Measurements from ENCODE around the gene DHX34. TPM values are rescaled to one million over a fixed set of nuclear protein-coding genes. Genes with fewer than 3 reads are reported as not detected.
"Not testable (repeated sequence)": the region's sequence is repeated elsewhere in the genome, so short reads cannot be mapped to it uniquely, and the experiment has no call there.

The DHX34 gene
- total RNA-seq, 2 donors from 2014 or later: 17.7 to 43.9 TPM

DNA sequence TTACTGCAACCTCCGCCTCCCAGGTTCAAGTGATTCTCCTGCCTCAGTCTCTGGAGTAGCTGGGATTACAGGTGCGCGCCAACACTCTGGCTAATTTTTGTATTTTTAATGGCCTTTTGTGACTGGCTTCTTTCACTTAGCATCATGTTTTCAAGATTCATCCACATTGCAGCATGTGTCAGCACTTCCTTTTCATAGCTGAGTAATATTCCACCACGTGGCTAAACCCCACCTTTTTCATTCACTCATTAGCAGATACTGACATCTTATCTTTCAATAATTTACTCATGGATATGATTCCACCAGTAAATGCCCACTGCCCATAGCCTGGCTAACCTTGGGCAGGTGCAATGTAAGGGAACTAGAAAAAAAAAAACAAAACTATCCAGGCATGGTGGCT is 32.6 kb upstream of the DHX34 start:
- no peaks in the 10 kb centered on the region for H3K36me3 Mint-ChIP-seq
- H3K4me1 Mint-ChIP-seq (ENCODE audit: low read depth in 2 of 2): peaks cover 10 to 16% of the 10 kb centered on the region in 2 donors
- DNase-seq (ENCODE audit: low spot score) (no peak), ATAC-seq (no peak)
- H3K27ac Mint-ChIP-seq: peak overlapping the region in 1 of 2 donors; percentile 12
- peaks cover 15 to 18% of the 10 kb centered on the region in 2 donors for H3K27me3 Mint-ChIP-seq
- no peaks in the 10 kb centered on the region for H3K9me3 Mint-ChIP-seq
- H3K4me3 Mint-ChIP-seq: peak overlapping the region; percentile 0

DNA sequence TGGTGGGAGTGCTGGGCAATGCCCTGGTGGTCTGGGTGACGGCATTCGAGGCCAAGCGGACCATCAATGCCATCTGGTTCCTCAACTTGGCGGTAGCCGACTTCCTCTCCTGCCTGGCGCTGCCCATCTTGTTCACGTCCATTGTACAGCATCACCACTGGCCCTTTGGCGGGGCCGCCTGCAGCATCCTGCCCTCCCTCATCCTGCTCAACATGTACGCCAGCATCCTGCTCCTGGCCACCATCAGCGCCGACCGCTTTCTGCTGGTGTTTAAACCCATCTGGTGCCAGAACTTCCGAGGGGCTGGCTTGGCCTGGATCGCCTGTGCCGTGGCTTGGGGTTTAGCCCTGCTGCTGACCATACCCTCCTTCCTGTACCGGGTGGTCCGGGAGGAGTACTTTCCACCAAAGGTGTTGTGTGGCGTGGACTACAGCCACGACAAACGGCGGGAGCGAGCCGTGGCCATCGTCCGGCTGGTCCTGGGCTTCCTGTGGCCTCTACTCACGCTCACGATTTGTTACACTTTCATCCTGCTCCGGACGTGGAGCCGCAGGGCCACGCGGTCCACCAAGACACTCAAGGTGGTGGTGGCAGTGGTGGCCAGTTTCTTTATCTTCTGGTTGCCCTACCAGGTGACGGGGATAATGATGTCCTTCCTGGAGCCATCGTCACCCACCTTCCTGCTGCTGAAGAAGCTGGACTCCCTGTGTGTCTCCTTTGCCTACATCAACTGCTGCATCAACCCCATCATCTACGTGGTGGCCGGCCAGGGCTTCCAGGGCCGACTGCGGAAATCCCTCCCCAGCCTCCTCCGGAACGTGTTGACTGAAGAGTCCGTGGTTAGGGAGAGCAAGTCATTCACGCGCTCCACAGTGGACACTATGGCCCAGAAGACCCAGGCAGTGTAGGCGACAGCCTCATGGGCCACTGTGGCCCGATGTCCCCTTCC is 28.9 kb upstream of the DHX34 start:
- Mint-ChIP-seq H3K4me1 (ENCODE audit: low read depth in 2 of 2) (peaks cover 11 to 13% of the 10 kb centered on the region in 2 donors), H3K36me3 (no peaks in the 10 kb centered on the region), H3K27me3 (peaks cover 20 to 23% of the 10 kb centered on the region in 2 donors), H3K4me3 (no peak overlapping the region), H3K9me3 (no peaks in the 10 kb centered on the region), H3K27ac (no peak overlapping the region)
- DNase-seq (ENCODE audit: low spot score) (no peak), ATAC-seq (no peak)

DNA sequence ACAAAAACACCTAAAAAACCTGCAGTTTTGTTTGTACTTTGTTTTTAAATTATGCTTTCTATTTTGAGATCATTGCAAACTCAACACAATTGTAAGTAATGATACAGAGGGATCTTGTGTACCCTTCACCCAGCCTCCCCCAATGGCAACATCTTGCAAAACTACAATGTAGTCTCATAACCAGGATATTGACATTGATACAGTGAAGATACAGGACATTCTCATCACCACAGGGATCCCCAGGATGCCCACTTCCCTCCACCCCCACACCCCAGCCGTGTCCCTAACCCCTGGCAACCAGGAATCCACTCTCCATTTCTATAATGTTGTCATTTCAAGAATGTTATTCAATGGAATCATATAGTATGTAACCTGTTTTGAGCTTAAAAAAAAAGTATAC is 27.5 kb upstream of the DHX34 start:
- Mint-ChIP-seq H3K27me3 (peaks cover 7 to 20% of the 10 kb centered on the region in 2 donors), H3K9me3 (no peaks in the 10 kb centered on the region), H3K36me3 (no peaks in the 10 kb centered on the region), H3K4me3 (no peak overlapping the region), H3K4me1 (ENCODE audit: low read depth in 2 of 2) (peaks cover 0 to 4% of the 10 kb centered on the region in 2 donors), H3K27ac (no peak overlapping the region)
- DNase-seq (ENCODE audit: low spot score): no peak
- ATAC-seq: no peak

DNA sequence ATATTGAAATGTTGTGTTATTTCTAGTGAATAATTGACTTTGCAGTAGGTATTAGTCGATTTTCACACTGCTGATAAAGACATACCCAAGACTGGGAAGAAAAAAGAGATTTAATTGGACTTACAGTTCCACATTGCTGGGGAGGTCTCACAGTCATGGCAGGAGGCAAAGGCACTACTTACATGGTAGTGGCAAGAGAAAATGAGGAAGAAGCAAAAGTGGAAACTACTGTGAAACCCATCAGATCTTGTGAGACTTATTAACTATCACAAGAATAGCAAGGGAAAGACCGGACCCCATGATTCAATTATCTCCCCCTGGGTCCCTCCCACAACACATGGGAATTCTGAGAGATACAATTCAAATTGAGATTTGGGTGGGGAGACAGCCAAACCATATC is 27.1 kb upstream of the DHX34 start:
- Mint-ChIP-seq H3K27me3 (peaks cover 7 to 20% of the 10 kb centered on the region in 2 donors), H3K36me3 (no peaks in the 10 kb centered on the region), H3K27ac (no peak overlapping the region), H3K9me3 (no peaks in the 10 kb centered on the region), H3K4me1 (ENCODE audit: low read depth in 2 of 2) (peaks cover 0 to 4% of the 10 kb centered on the region in 2 donors), H3K4me3 (no peak overlapping the region)
- DNase-seq (ENCODE audit: low spot score) (no peak), ATAC-seq (no peak)

DNA sequence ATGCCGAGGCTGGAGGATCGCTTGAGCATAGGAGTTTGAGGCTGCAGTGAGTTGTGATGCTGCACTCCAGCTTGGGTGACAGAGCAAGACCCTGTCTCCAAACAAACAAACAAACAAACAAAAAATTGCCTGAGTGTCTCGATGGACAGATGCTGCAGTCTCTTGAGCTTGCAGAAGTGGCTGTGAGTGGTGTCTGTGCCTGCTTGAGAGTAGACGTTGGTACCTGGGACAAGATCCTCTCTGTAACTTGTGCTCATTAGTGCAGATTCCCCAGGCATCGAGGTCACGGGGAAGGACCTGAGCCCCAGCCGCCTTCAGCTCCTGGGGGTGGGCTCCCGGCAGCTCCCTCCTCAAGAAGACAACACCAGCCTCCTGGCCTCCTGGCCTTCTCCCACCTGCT is 25.7 kb upstream of the DHX34 start:
- no peaks in the 10 kb centered on the region for H3K36me3 Mint-ChIP-seq
- H3K27me3 Mint-ChIP-seq: peaks cover 7 to 22% of the 10 kb centered on the region in 2 donors
- peaks cover 0 to 4% of the 10 kb centered on the region in 2 donors for H3K4me1 Mint-ChIP-seq (ENCODE audit: low read depth in 2 of 2)
- DNase-seq (ENCODE audit: low spot score) (no peak), ATAC-seq (no peak)
- no peak overlapping the region for H3K27ac Mint-ChIP-seq
- H3K9me3 Mint-ChIP-seq: no peaks in the 10 kb centered on the region
- H3K4me3 Mint-ChIP-seq: no peak overlapping the region

DNA sequence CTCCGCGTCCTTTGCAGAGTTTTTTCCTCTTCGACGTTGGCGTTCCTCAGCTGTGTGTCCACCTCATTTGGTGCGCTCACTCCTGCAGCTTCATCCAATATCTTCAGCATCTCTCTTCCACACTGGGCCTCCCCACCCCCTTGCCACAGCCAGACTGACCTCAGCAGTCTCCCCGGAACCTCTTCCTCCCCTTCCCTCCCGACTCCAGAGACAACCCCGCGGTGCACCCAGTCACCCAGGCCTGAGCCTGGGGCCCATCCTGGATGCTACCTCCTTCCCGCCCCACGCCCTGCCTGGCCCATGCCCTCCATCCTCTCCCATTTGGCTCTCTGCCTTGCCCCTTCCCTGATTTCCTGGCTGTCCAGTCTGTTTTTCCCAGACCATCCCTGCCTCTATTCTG is 25.2 kb upstream of the DHX34 start:
- peaks cover 0 to 4% of the 10 kb centered on the region in 2 donors for H3K4me1 Mint-ChIP-seq (ENCODE audit: low read depth in 2 of 2)
- no peaks in the 10 kb centered on the region for H3K36me3 Mint-ChIP-seq
- H3K27ac Mint-ChIP-seq: no peak overlapping the region
- DNase-seq (ENCODE audit: low spot score) (no peak), ATAC-seq (no peak)
- no peaks in the 10 kb centered on the region for H3K9me3 Mint-ChIP-seq
- H3K4me3 Mint-ChIP-seq: no peak overlapping the region
- H3K27me3 Mint-ChIP-seq: peaks cover 7 to 22% of the 10 kb centered on the region in 2 donors

DNA sequence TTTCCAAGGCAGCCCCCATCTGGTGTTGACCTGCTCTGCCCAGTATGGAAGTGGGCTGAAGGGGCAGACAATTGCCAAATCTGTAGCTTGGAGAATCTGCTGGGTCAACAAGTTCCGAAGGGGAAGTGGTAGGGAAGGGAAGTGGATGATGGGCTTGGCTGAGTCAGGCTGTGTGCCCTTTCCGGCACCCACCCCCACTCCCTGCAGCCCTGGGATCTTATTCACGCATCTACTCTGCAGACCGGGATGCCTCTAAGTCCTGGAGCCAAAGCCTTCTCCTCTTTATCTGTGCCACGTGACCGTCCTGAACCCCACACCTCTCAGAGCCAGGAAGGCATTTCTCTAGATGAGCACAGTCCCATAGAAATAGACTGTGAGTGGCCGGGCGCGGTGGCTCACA is 24.6 kb upstream of the DHX34 start:
- Mint-ChIP-seq H3K4me1 (ENCODE audit: low read depth in 2 of 2) (peaks cover 0 to 4% of the 10 kb centered on the region in 2 donors), H3K4me3 (no peak overlapping the region), H3K27ac (no peak overlapping the region), H3K27me3 (peaks cover 7 to 22% of the 10 kb centered on the region in 2 donors), H3K36me3 (no peaks in the 10 kb centered on the region), H3K9me3 (no peaks in the 10 kb centered on the region)
- DNase-seq (ENCODE audit: low spot score) (no peak), ATAC-seq (no peak)

DNA sequence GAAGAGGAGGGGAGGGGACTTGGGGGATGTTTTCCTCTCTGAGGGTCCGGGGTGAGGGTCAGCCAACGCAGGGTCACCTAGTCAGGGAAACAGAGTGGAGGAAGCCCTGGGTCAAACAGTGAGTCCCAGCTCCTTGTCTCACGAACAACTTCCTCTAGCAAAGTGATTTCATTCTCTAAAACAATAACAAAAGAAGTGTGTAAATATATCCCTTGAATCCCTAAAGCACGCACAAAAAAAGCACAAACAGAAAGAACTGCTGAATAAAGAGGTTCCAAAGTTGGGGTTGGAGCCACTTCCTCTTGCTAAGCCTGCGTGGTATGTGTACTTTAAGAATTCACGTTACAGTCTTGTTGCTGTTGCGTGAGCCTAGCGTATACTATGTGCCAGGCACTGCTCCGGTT is 18.6 kb upstream of the DHX34 start:
- Mint-ChIP-seq H3K4me1 (ENCODE audit: low read depth in 2 of 2) (peaks cover 0 to 3% of the 10 kb centered on the region in 2 donors), H3K27ac (no peak overlapping the region), H3K9me3 (no peaks in the 10 kb centered on the region), H3K4me3 (no peak overlapping the region), H3K36me3 (no peaks in the 10 kb centered on the region), H3K27me3 (peaks cover 0 to 4% of the 10 kb centered on the region in 2 donors)
- DNase-seq (ENCODE audit: low spot score) (no peak), ATAC-seq (no peak)

DNA sequence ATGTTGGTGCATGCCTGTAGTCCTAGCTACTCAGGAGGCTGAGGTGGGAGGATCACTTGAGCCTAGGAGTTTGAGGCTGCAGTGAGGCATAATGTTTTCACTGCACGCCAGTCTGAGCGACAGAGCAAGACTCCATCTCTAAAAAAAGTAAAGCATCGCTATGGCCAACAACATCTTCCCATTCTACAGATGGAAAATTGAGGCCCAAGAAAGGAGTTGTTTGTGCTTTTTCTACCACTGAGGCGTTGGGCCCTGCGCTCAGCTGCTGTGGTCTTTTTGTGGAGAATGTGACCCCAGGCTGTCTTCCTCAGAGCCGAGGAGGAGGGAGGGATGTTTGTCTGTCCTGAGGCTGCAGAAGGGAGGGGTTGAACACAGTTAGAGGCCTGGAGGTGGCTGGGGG is 17.6 kb upstream of the DHX34 start:
- Mint-ChIP-seq H3K9me3 (no peaks in the 10 kb centered on the region), H3K4me1 (ENCODE audit: low read depth in 2 of 2) (peaks cover 4 to 9% of the 10 kb centered on the region in 2 donors), H3K36me3 (no peaks in the 10 kb centered on the region), H3K4me3 (no peak overlapping the region), H3K27me3 (peaks cover 0 to 4% of the 10 kb centered on the region in 2 donors), H3K27ac (no peak overlapping the region)
- ATAC-seq (no peak), DNase-seq (ENCODE audit: low spot score) (peak; percentile 20)

DNA sequence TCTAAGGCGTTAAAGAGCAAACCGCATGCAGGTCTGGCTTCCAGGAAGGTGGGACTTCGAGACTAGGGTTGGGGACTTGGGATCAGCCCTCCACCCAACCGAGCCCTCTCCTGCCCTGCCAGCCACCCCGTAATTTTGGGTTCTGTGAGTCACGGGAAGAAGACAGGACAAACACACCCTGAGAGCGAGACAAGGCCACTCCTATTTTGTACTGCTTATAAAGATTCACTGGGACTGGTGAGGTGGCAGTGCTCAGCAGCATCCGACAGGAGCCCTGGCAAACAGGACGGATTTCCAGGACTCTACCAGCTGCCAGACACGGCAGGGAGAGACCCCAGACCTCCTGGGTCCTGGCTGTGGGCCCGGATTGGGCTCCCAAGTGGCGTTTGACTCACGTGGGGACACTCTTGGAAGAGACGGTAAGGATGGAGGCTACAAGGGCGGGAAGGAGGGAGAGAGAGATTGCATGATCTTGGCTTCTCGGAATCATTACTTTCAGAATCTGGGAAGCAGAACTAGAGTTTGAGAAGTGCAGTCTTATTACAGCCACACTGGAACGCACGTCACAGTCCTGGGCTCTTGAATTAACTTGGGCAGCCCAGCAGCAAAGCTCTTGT is 17.1 kb upstream of the DHX34 start, which contains the start of gene C5AR2:
C5AR2 (plus strand) TSS at position 245 of the 617 bp plus-strand sequence. CDS start 8,625 bp downstream, outside the sequence.
- no peaks in the 10 kb centered on the region for H3K9me3 Mint-ChIP-seq
- ATAC-seq (no peak), DNase-seq (ENCODE audit: low spot score) (peak; percentile 60)
- H3K27me3 Mint-ChIP-seq: peaks cover 0 to 4% of the 10 kb centered on the region in 2 donors
- no peak within 1 kb of the TSS for H3K27ac Mint-ChIP-seq
- no peak within 1 kb of the TSS for H3K4me3 Mint-ChIP-seq
- peaks cover 9 to 13% of the 10 kb centered on the region in 2 donors for H3K4me1 Mint-ChIP-seq (ENCODE audit: low read depth in 2 of 2)
- H3K36me3 Mint-ChIP-seq: no peaks in the 10 kb centered on the region

DNA sequence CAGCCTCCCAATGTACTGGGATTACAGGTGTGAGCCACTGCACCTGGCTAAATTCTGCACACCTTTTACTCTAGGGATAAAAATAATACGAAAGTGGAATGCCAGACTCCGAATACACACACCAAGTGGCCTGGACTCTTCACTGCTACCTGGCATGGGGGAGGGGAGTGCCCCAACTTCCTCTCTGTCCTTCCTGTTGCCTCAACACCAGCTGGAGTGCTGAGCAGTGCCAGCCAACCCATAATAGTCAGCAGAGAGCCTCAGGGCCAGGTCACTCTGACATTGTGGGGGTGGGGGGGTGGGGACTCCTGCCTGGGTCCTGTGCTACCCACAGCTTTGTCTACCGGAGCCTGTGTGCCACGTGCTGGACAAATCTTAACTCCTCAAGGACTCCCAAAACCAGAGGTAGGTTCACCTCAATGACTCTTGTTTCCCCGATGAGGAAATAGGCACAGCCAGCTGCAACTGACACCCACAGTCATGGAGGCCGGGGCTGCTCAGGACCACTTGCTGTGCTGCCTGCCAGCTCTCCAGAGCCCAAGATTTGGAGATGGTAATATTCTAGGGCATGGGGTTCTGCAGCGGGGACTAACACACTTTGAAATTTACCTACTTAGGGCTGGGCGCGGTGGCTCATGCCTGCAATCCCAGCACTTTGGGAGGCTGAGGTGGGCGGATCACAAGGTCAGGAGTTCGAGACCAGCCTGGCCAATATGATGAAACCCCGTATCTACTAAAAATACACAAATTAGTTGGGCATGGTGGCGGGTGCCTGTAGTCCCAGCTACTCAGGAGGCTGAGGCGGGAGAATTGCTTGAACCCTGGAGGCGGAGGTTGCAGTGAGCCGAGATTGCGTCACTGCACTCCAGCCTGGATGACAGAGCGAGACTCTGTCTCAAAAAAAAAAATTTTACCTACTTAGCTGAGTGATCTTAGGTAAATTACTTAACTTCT is 12.1 kb upstream of the DHX34 start:
- peak; percentile 68 to 77 for ATAC-seq
- DNase-seq (ENCODE audit: low spot score): not testable (repeated sequence)

DNA sequence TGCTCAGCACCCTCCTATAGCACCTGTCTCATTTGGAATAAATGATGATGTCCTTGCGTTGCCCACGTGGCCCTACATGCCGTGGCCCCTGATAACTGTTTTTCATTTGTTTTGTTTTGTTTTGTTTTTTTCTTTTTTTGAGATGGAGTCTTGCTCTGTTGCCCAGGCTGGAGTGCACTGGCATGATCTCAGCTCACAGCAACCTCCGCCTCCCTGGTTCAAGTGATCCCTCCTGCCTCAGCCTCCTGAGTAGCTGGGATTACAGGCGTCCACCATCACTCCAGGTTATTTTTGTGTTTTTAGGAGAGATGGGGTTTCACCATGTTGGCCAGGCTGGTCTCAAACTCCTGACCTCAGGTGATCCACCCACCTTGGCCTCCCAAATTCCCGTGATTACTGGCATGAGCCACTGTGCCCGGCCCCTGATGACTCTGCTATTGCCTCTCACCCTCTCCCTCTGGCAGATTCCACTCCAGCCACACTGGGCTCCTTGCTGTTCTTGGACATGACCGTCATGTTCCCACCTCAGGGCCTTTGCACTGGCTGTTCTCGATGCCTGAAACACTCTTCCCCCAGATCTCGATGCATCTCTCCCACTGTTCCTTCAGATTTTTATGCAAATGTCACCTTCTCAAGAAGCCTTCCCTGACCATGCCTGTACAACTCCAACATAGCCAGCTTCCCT is 9.8 kb upstream of the DHX34 start:
- peak overlapping the region in 1 of 2 donors; percentile 7 for H3K27ac Mint-ChIP-seq
- H3K36me3 Mint-ChIP-seq: no peaks in the 10 kb centered on the region
- no peaks in the 10 kb centered on the region for H3K27me3 Mint-ChIP-seq
- no peaks in the 10 kb centered on the region for H3K9me3 Mint-ChIP-seq
- H3K4me3 Mint-ChIP-seq: no peak overlapping the region
- H3K4me1 Mint-ChIP-seq (ENCODE audit: low read depth in 2 of 2): peaks cover 9 to 19% of the 10 kb centered on the region in 2 donors
- DNase-seq (ENCODE audit: low spot score): no peak
- ATAC-seq: no peak

More for the DNA sequence above, 12.1 kb upstream of the DHX34 start:
- Mint-ChIP-seq H3K4me1 (ENCODE audit: low read depth in 2 of 2) (peaks cover 9 to 19% of the 10 kb centered on the region in 2 donors), H3K4me3 (peak overlapping the region; percentile 76), H3K27ac (peak overlapping the region; percentile 82 to 86)
- H3K27me3 Mint-ChIP-seq, H3K36me3 Mint-ChIP-seq, H3K9me3 Mint-ChIP-seq: not testable (repeated sequence)
